GM18867 (cell line): ENCODE measurements around the gene KRTAP4-5.
"Not testable (repeated sequence)": the region's sequence is repeated elsewhere in the genome, so short reads cannot be mapped to it uniquely, and the experiment has no call there.

ENCODE experiments used
- ATAC-seq: cut with Tn5 transposase; IDR thresholded peaks from one replicate; pipeline ENCODE4 v1.9.1; 2021; ENCODE audit warnings: mild to moderate bottlenecking, moderate library complexity; ENCODE audit not compliant: unreplicated experiment

KRTAP4-5 gene

DNA sequence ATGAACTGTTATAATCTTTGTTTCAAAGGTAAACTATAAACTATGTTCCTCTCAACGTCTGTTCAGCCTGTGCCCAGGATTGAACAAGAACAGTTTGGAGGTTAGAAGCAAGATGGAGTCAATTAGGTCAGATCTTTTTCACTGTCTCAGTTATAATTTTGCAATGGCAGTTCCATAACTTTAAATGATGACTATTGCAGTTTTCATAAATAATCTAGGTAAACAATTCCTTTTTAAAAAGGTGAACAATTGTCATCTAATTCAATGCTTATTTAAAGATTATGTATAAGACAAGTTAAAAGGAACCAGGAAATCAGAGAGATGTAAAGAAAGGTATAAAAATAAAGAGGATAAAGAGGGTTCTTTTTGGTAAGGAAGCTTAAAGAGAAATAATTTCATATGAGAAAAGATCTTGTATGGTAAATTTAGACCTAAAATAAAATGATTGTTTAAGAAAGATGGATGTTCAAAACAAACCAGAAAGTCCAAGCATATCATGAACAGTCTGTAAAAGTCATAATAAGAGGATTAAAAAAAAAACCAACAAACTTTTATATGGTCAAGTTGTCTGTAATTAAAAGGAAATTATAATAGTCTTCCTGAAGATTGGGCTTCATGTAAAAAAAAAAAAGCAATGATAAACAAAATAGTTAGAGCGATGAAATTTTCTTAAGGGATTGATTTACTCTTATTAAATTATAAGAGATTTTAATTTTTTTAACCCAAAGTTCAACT lies 38.3 kb downstream of the KRTAP4-5 start:
- ATAC-seq: no peak

DNA sequence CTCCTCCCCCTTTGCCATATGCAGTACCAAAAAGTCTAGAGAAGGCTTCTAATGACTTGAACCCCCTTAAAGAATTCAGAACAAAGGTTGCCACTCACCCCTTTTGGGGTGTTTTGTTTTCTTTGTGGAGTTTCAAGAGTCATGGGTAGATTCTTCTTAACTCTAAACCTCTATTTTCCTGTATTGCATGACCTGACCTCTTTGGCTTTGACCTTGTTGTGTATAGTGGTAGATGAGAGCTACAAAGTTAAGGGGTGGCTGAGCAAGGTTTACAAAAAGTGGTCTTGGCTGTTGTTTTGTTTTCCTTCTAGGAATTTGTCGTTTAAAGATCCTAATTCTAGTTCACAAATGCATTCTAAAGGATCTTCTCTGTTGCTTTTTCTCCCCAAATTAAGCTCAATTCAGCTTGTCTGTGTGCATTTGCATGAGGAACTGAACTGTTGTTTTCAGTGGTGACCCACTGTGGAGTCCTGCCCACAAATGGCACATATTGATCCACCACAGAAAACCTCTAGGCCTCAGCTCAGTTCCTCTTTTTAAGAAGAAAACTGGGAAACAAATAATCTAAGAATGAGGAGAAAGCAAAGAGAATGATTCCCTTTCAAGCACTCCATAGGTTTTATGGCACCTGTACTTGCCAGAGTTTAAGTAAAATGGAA lies 40.8 kb downstream of the KRTAP4-5 start:
- ATAC-seq: not testable (repeated sequence)

DNA sequence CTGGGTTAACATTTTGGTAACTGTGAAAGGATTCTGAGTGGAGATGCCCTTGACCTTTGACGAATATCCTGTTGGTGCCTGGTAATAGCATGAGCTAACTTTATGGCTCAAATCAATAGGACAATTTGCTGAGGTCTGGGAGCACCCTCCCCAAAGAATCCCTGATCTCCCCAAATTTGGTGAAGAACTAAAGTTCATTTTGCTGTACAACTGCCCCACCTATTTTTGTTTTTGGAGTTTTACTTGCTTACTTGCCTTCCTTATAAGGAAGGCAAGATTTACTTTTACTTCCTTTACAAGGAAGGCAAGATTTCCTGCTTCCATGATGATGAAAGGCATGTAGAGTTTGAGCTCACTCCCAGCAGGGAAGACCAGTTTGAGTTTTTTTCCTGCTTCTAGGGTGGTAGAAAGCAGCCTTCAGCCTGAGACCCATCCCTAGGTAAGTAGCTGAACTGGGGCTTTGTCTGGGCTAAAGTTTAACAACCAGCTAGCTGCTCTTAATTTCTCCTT lies 41.6 kb downstream of the KRTAP4-5 start:
- ATAC-seq: no peak

DNA sequence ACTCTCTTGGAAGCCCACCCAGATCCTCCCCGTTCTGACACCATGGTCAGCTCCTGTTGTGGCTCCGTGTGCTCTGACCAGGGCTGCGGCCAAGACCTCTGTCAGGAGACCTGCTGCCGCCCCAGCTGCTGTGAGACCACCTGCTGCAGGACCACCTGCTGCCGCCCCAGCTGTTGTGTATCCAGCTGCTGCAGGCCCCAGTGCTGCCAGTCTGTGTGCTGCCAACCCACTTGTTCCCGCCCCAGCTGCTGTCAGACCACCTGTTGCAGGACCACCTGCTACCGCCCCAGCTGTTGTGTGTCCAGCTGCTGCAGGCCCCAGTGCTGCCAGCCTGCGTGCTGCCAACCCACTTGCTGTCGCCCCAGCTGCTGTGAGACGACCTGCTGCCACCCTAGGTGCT lies 44.3 kb downstream of the KRTAP4-5 start, which contains the start of gene KRTAP4-9:
TSS of gene KRTAP4-9 (plus strand) at position 43 of the 400 bp plus-strand sequence. CDS start at position 43, 0 bp downstream.
- not testable (repeated sequence) for ATAC-seq

DNA sequence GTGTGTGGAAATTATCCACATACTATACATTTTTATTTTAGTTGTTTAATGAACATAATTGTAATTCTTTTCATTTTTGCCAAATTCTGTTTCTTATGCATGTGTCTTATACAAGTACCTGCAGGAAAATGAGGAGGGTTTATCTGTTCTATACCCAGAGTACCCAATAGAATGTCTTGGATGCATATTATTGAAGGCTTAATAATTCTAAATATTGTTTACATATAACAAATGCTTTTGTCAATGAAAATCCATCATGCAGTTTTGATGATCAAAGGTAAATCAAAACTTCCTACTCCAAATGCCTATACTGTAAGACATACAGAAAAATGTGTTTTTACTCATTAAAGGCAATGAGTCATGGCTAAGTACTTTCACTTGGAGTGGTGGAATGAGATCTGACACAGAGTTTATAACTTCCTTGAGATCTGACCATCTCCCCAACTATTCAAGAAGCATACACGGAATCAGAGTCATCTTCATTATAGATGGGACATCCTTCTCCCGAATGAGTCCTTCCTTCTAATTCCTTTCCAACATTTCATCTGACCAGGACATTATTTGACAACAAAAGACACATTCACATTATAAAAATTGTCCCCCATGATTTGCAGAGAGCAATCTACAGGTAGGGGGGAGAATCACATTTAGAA lies 45.1 kb downstream of the KRTAP4-5 start:
- not testable (repeated sequence) for ATAC-seq

DNA sequence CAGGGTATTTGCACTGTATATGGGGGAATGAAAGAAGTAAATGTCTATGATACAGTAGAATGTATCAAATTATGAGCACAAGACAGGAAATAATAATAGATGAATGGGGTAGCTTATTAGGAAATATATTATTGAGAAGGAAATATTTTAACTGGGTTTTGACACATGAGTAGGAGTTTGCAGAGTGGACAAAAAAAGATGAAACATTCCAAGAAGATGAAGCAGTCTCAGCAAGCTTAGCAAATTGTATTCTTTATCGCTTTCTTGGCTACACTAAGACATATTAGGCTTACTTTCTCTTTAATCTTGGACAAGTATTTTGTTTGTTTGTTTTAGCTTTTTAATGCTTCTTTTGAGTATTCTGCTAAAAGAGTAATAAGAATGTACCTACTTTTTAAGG lies 45.7 kb downstream of the KRTAP4-5 start:
- no peak for ATAC-seq

DNA sequence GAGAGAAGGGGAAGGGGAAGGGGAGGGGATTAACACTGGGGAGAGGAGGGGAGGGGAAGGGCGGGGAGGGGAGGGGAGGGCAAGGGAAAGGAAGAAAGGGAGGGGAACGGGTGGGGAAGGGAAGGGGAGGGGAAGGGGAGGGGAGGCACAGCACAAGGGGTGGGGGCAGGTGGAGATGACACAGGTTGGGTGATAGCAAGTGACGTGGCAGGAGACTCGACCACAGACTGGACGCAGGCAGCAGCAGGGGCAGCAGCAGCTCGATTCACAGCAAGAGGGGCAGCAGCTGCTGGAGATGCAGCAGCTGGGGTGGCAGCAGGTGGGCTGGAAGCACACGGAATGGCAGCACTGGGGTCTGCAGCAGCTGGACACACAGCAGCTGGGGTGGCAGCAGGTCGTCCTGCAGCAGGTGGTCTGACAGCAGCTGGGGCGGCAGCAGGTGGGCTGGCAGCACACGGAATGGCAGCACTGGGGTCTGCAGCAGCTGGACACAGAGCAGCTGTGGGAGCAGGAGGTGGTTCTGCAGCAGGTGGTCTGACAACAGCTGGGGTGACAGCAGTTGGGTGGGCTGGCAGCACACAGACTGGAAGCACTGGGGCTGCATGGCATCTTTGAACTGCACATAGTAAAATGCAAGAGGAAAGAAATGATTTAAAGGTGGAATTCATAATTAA lies 47.9 kb downstream of the KRTAP4-5 start, which contains the start of gene KRTAP4-16:
TSS of gene KRTAP4-16 (minus strand) at position 624 of the 674 bp plus-strand sequence. CDS start at position 624, 0 bp downstream.
- ATAC-seq: no peak

DNA sequence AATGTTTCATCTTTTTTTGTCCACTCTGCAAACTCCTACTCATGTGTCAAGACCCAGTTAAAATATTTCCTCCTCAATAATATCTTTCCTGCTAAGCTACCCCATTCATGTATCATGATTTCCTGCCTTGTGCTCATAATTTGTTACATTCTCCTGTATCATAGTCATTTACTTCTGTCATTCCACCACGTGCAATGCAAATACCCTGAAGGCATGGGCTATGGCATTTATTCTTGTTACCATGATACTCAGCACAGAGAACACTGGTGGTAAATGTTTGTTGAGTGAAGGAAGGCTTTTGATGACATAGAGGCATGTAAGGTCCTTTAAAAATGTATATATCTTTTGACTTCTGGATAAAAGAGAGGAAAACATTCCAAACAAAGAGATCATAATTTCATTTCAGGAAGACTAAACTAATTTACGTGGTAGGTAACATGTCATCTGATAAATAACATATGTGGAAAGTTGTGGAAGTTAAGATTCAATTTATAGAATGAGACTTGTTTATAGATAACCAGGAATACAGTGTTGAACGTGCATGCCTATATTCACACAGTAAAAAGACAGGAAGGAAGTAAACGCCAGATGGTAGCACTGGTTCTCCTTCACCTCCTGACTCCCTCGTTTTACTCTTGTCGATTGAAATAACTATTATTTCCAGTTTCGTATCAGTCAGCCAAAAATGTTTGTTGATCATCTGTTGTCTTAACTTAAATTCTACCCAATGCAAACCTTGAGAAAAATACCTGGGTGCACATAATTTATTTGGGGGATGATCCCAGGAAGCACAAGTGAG lies 49.7 kb downstream of the KRTAP4-5 start:
- ATAC-seq: not testable (repeated sequence)
